Stimulated activated CD8-positive, alpha-beta memory T cell treated with anti-CD3 and anti-CD28 coated beads, Interleukin-12 subunit alpha, Interleukin-12 subunit beta, amount 100 ng/mL, for 24 hours (primary cell): Measurements from ENCODE around the gene PRDM2.

Experiments
- DNase-seq: peaks from one replicate; pipeline ENCODE4 v3.0.0-alpha.2; 2020; ENCODE audit errors: extremely low read depth

The PRDM2 gene

GRCh38 chr1:13732971-13733667 is 33.1 kb downstream of the PRDM2 start:
- DNase-seq, result no peak

DNA sequence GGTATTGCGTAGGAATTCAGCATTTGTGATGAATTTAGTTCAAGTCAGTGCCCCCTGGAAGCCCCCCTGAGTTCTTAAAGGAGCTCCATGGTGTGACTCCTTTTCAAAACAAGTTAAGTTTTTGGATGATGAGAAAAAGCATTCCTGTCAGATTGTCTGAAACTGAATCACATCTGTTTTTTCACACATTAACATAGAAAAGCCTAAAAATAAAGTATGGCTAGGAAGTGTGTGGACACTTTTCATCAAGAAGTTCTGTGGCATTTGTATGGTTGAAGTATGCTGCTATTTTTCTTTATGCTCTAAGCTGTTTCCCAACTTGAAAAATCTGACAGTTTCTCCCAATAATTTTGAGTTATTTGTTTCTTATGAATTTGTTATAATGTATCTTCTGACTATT is 33.7 kb downstream of the PRDM2 start:
- no peak for DNase-seq

DNA sequence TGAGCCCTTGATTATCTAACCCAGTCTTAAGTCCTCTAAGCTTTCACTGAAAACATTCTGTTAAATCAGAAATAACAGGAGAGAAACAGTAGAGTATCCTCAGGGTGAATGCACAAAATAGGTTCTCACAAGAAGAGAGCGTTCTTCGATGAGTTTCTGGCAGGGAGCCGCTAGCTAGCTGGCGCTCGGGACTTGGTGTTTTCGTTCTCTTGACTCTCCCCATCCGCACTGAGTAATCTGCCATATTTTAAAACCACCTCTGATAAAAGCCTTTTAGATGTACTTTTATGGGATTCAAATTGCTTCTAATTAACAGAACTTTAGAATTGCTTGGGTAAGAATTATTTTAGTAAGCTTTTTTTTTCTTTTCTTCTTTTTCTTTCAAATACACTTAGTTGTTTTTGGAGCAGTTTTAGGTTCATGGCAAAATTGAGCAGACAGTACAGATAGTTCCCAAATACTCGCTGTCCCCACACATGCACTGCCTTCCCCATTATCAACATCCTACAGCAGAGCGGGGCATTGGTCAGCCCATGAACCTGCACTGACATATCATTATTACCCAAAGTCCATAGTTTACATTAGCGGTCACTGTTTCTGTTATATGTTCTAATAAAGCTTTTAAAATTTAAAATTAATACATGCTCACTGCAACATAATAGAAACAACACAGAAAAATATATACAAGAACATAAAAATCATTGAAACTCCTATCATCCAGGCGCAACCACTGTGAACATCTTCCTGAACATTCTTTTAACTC is 35.4 kb downstream of the PRDM2 start:
- no peak for DNase-seq

GRCh38 chr1:13737398-13737797 is 37.4 kb downstream of the PRDM2 start:
- DNase-seq, result no peak

DNA sequence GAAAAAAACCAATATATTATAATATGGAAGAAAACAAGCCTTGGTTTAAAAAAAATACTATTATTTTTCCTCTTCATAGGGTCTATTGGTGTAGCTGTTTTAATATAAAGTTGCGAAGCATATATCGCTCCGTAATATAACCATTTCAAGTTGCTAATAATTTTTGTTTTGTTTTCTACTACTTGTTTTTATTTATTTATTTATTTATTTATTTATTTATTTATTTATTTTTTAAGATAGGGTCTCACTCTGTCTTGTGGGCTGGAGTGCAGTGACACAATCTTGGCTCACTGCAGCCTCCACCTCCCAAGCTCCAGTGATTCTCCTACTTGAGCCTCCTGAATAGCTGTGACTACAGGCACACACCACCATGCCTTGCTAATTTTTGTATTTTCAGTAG is 46.4 kb downstream of the PRDM2 start:
- no peak for DNase-seq

DNA sequence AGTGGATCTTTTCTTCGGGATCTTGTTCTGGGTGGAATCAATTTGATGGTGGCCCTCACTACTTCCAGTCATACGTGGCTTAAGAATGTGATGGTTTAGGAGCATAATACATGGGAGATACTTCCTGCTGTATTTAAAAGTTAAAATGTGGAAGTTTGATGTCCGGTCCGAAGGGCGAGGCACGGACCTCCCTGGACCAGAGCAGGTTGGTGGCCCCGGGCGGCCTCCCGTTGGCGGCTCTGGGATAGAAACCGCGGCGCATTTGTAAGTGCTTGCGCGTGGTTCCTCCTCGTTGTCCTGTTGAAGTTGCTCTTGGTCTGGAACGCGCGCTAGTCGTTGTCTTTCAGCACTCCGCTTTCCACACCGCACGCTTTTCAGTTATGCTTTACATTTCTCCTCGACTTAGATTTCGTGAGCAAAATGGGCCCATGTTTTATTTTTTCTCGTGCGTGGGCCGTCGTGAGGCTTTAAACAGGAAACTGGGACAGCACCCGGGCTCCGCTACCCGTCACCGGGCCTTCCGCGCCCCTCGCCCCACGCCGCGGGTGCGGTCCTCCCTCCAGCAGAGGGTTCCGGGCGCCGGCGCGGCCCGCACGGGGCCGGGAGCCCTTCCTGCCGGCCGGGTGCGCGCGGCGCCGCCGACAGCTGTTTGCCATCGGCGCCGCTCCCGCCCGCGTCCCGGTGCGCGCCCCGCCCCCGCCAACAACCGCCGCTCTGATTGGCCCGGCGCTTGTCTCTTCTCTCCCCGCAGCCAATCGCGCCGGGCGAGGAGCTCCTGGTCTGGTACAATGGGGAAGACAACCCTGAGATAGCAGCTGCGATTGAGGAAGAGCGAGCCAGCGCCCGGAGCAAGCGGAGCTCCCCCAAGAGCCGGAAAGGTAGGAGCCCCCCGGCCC is 48.9 kb downstream of the PRDM2 start:
- DNase-seq, result peak; percentile 87

- no peak for DNase-seq
Observed at GRCh38 chr1:13749543-13750341, 49.8 kb downstream of the PRDM2 start.

DNA sequence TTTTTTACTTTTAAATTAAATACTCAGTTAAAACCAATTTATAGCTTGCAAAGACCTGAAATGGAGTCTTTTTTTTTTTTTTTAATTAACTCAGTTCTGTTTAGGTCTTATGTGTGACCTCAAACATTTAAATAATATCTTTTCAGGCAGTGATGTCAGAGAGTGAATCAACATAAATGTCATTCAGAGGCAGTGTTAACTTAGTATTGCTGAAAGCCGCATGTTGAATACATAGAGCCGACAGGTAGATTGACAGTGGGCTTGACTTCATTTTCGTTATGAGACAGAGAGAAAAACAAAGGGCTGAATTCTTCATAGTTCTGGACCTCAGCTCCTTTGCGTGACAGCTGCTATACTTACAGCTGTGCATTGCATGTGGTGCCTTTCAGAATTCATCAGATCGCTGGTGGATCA is 51.5 kb downstream of the PRDM2 start:
- DNase-seq, result no peak

GRCh38 chr1:13751985-13752384 is 52.0 kb downstream of the PRDM2 start:
- no peak for DNase-seq

DNA sequence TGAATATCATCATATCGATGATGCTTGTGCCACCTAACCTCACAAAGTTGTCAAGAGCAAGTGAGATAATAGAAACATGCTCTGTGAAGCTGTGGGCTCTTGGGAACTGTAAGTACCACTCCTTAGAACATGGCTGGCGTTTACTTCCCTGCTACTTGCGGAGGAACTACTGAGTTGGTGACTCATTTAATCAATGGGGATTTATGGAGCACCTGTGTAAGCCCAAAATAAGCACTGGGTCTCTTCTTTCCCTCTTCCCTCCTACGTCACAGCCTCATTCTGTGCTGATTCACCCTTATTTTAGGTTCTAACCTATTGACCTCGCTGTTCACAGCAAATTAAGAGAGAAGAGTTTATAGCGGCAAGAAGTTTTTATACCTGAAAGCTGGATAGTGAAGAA is 52.9 kb downstream of the PRDM2 start:
- no peak for DNase-seq

- no peak for DNase-seq
Observed at GRCh38 chr1:13753636-13754402, 53.8 kb downstream of the PRDM2 start.

DNA sequence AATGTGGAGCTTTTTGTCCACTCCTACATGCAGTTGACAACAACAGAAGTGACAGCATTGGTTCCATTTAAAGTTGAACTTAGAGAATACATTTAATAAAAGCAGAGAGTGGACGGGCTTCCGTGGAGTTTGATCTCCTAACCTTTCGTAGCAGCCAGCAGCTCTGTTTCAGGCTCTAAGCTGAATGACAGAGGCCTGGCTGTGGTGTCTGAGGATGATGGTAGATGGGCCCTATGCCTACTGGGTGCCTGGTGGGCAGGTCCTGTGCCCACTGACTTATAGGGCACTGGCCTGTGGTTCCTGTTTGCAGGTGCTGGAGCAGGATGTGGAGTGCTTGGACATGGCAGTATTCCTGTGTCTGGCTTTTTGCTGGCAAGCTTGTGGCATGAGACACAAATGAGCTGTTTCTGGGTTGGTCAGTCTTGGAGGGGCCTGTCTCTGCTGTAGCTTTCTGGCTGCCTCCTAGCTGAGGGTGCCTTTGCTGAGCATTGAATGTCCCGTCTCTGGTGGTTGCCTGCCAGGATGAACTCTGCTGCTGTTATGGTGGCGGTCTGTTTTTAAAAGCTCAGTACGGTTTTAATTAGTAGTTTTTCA is 54.6 kb downstream of the PRDM2 start:
- no peak for DNase-seq

- no peak for DNase-seq
Observed at GRCh38 chr1:13756557-13757315, 56.7 kb downstream of the PRDM2 start.

DNA sequence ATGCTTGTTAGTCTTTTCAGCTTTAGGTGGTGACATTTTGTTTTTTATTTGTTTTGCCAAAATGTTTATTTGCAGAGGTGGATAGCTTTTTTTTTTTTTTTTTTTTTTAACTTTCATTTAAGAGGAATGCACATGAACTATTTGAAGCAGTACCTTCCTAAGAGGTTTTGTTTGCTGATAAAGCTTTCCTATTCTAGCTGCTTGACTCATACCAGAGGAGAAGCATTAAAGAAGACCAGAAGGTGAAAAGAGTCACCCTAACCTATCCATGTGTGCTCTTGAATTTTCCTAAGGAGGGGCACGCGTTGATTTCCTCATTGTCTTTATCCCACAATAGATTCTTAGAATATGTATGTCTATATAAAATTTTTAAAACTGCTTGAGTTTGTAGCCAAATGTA is 57.7 kb downstream of the PRDM2 start:
- DNase-seq, result no peak

GRCh38 chr1:13759072-13759471 is 59.1 kb downstream of the PRDM2 start:
- no peak for DNase-seq

DNA sequence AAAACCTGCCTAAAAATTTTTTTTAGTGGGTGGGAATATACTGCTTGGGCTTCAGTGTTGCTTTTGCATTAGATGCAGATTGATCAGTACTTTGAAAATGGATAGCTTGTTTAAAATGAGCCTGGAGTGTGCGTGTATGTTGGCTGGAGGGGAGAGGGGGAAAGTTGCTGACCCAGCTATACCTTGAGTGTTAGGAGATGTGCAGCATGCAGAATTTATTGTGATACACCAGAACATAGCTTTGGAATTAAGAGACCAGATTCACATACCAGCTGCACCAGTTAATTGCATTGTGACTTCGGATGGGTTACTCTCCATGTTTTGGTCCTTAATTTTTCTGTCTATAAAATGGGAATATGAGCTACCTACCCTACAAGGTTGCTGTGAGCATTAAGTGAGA is 60.4 kb downstream of the PRDM2 start:
- DNase-seq, result no peak

GRCh38 chr1:13760921-13761320 is 60.9 kb downstream of the PRDM2 start:
- DNase-seq, result no peak

- DNase-seq, result no peak
Observed at GRCh38 chr1:13761883-13762282, 61.9 kb downstream of the PRDM2 start.

GRCh38 chr1:13762642-13763041 is 62.7 kb downstream of the PRDM2 start:
- no peak for DNase-seq

DNA sequence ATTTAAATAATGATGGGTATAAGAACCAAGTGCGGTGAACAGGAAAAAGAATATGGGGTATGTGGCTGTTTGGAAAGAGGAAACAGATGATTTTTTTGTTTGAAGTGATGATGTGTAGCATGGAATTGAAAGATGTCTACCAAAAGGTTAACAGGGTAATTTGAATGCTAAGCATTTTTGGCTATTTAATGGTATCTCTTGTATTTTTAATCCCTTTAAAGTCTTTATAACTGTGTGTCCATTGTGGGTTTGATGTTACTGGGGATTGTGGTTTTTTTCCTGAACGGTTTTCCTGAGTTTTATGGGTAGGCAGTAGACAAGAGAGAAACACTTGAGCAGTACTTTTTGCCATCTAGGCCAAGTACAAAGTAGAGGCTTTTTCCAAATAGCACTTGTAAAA is 63.2 kb downstream of the PRDM2 start:
- DNase-seq, result no peak
